ENCODE data around the gene TAF9B. TPM values are rescaled to one million over a fixed set of nuclear protein-coding genes. Genes with fewer than 3 reads are reported as not detected.

Gene TAF9B
- total RNA-seq, 1 experiment from 2014 or later: 22.2 TPM

GRCh38 chrX:78125148-78125547, 14.3 kb downstream of the TAF9B start:
- no peaks in the 10 kb centered on the region for H3K27me3 ChIP-seq (replicated peaks; ENCODE audit: control insufficient read depth, insufficient read depth, low read length)
- no peaks in the 10 kb centered on the region for H3K27me3 Mint-ChIP-seq (ENCODE audit: insufficient read depth, unreplicated experiment)
- peaks cover 81% of the 10 kb centered on the region for H3K36me3 Mint-ChIP-seq (ENCODE audit: insufficient read depth, unreplicated experiment)
- intact Hi-C loops (cut with micrococcal nuclease; ENCODE audit: unreplicated experiment): no loop called here
- no peaks in the 10 kb centered on the region for H3K4me1 ChIP-seq
- no peak overlapping the region for H3K4me3 Mint-ChIP-seq (ENCODE audit: unreplicated experiment)
- H3K36me3 ChIP-seq (ENCODE audit: control insufficient read depth, insufficient read depth, low read length): peaks cover 2% of the 10 kb centered on the region; the same call in 1 of the 2 replicates
- no peaks in the 10 kb centered on the region for H3K9me3 Mint-ChIP-seq (ENCODE audit: unreplicated experiment)
- TF ChIP-seq CTCF (IDR thresholded peaks at IDR 0.05; ENCODE audit: insufficient read depth in 1 of 2, low read depth in 1 of 2, low read length in 1 of 2, severe bottlenecking in 1 of 2, unreplicated experiment in 1 of 2): no peak
- no peak overlapping the region for H3K27ac Mint-ChIP-seq (ENCODE audit: unreplicated experiment)
- BruUV-seq (replicated peaks): no TSS peak
- no peak for DNase-seq
- CTCF ChIA-PET: no interaction called here
- POLR2A ChIA-PET: no interaction called here
- H3K9me3 ChIP-seq: no peaks in the 10 kb centered on the region
- H3K4me1 Mint-ChIP-seq (ENCODE audit: low read depth, unreplicated experiment): no peaks in the 10 kb centered on the region
- no peak overlapping the region for H3K4me3 ChIP-seq (ENCODE audit: low read depth, low read length)

- Histone ChIP-seq H3K9me3 (no peaks in the 10 kb centered on the region), H3K36me3 (ENCODE audit: control insufficient read depth, insufficient read depth, low read length) (peaks cover 2% of the 10 kb centered on the region; the same call in 1 of the 2 replicates), H3K27me3 (replicated peaks; ENCODE audit: control insufficient read depth, insufficient read depth, low read length) (no peaks in the 10 kb centered on the region), H3K4me1 (no peaks in the 10 kb centered on the region), H3K4me3 (ENCODE audit: low read depth, low read length) (no peak overlapping the region)
- no peak overlapping the region for H3K4me3 Mint-ChIP-seq (ENCODE audit: unreplicated experiment)
- TF ChIP-seq CTCF (IDR thresholded peaks at IDR 0.05; ENCODE audit: insufficient read depth in 1 of 2, low read depth in 1 of 2, low read length in 1 of 2, severe bottlenecking in 1 of 2, unreplicated experiment in 1 of 2): peak in 1 of 2 experiments; percentile 14
- H3K27me3 Mint-ChIP-seq (ENCODE audit: insufficient read depth, unreplicated experiment): no peaks in the 10 kb centered on the region
- intact Hi-C loops (cut with micrococcal nuclease; ENCODE audit: unreplicated experiment): no loop called here
- H3K9me3 Mint-ChIP-seq (ENCODE audit: unreplicated experiment): no peaks in the 10 kb centered on the region
- DNase-seq: no peak
- no peaks in the 10 kb centered on the region for H3K4me1 Mint-ChIP-seq (ENCODE audit: low read depth, unreplicated experiment)
- no TSS peak for BruUV-seq (replicated peaks)
- CTCF ChIA-PET: no interaction called here
- POLR2A ChIA-PET: interaction anchor here (0.5 kb wide), 1 partner anchor 13 kb away, joined by 3 read pairs; no protein-coding TSS in a partner anchor
- H3K27ac Mint-ChIP-seq (ENCODE audit: unreplicated experiment): no peak overlapping the region
- peaks cover 86% of the 10 kb centered on the region for H3K36me3 Mint-ChIP-seq (ENCODE audit: insufficient read depth, unreplicated experiment)
These were observed 15.1 kb downstream of the TAF9B start for GRCh38 chrX:78124307-78124706.

GRCh38 chrX:78123190-78123589, 16.3 kb downstream of the TAF9B start:
- Histone ChIP-seq H3K27me3 (replicated peaks; ENCODE audit: control insufficient read depth, insufficient read depth, low read length) (no peaks in the 10 kb centered on the region), H3K4me1 (no peaks in the 10 kb centered on the region), H3K36me3 (ENCODE audit: control insufficient read depth, insufficient read depth, low read length) (peaks cover 3% of the 10 kb centered on the region; the same call in 1 of the 2 replicates), H3K9me3 (no peaks in the 10 kb centered on the region), H3K4me3 (ENCODE audit: low read depth, low read length) (no peak overlapping the region)
- intact Hi-C loops (cut with micrococcal nuclease; ENCODE audit: unreplicated experiment): no loop called here
- ChIA-PET CTCF (no interaction called here), POLR2A (no interaction called here)
- no peak for TF ChIP-seq CTCF (IDR thresholded peaks at IDR 0.05; ENCODE audit: insufficient read depth in 1 of 2, low read depth in 1 of 2, low read length in 1 of 2, severe bottlenecking in 1 of 2, unreplicated experiment in 1 of 2)
- Mint-ChIP-seq H3K27me3 (ENCODE audit: insufficient read depth, unreplicated experiment) (no peaks in the 10 kb centered on the region), H3K4me1 (ENCODE audit: low read depth, unreplicated experiment) (no peaks in the 10 kb centered on the region), H3K4me3 (ENCODE audit: unreplicated experiment) (no peak overlapping the region), H3K9me3 (ENCODE audit: unreplicated experiment) (no peaks in the 10 kb centered on the region), H3K36me3 (ENCODE audit: insufficient read depth, unreplicated experiment) (peaks cover 80% of the 10 kb centered on the region), H3K27ac (ENCODE audit: unreplicated experiment) (no peak overlapping the region)
- no peak for DNase-seq
- no TSS peak for BruUV-seq (replicated peaks)

Measured in Caco-2 (cell line).